ENCODE measurements around the gene SETD1B.

Gene SETD1B

GRCh38 chr12:121795034-121795968 lies 8.5 kb upstream of the SETD1B start:
- peak; percentile 86 for DNase-seq (ENCODE audit: low spot score)

GRCh38 chr12:121796855-121797751 lies 6.7 kb upstream of the SETD1B start:
- peak; percentile 83 for DNase-seq (ENCODE audit: low spot score)

GRCh38 chr12:121797937-121798786 lies 5.6 kb upstream of the SETD1B start:
- peak; percentile 54 for DNase-seq (ENCODE audit: low spot score)

GRCh38 chr12:121798787-121799155 lies 5.0 kb upstream of the SETD1B start:
- no peak for DNase-seq (ENCODE audit: low spot score)

- DNase-seq (ENCODE audit: low spot score), result peak; percentile 77
These were observed 4.5 kb upstream of the SETD1B start for GRCh38 chr12:121799156-121799841.

- DNase-seq (ENCODE audit: low spot score), result peak; percentile 65
These were observed 3.7 kb upstream of the SETD1B start for GRCh38 chr12:121799842-121800693.

- DNase-seq (ENCODE audit: low spot score), result peak; percentile 60
These were observed 2.9 kb upstream of the SETD1B start for GRCh38 chr12:121800694-121801594.

GRCh38 chr12:121801595-121802484 lies 2.0 kb upstream of the SETD1B start:
- peak; percentile 67 for DNase-seq (ENCODE audit: low spot score)

GRCh38 chr12:121802485-121802842 lies 1.3 kb upstream of the SETD1B start:
- DNase-seq (ENCODE audit: low spot score), result no peak

- DNase-seq (ENCODE audit: low spot score), result peak; percentile 98
These were observed 738 bp upstream of the SETD1B start for GRCh38 chr12:121802843-121803698.

GRCh38 chr12:121804417-121805111 lies 755 bp downstream of the SETD1B start:
- no peak for DNase-seq (ENCODE audit: low spot score)

- no peak for DNase-seq (ENCODE audit: low spot score)
These were observed 1.6 kb downstream of the SETD1B start for GRCh38 chr12:121805171-121806008.

- no peak for DNase-seq (ENCODE audit: low spot score)
These were observed 2.3 kb downstream of the SETD1B start for GRCh38 chr12:121806009-121806545.

- no peak for DNase-seq (ENCODE audit: low spot score)
These were observed 3.0 kb downstream of the SETD1B start for GRCh38 chr12:121806546-121807423.
